Trophoblast cell (in vitro differentiated cells and primary cell): ENCODE measurements around the gene HRG.

Experiments
- DNase-seq, 2 donors: peaks; one replicate each; pipeline ENCODE4 v3.0.0-alpha.2; 2016
- H2AFZ ChIP-seq: 2 replicates; pipeline ENCODE4 v1.6.1; 2013; ENCODE audit warnings: low read length, moderate library complexity, mild to moderate bottlenecking; ENCODE audit not compliant: insufficient read depth, poor library complexity
- H2AK5ac ChIP-seq: 2 replicates; pipeline ENCODE4 v1.6.1; 2013; ENCODE audit warnings: mild to moderate bottlenecking, low read length
- H2BK120ac ChIP-seq: 2 replicates; pipeline ENCODE4 v1.6.1; 2013; ENCODE audit warnings: low read length, mild to moderate bottlenecking, moderate library complexity; ENCODE audit not compliant: insufficient read depth, poor library complexity
- H2BK12ac ChIP-seq: 2 replicates; pipeline ENCODE4 v1.6.1; 2013; ENCODE audit warnings: mild to moderate bottlenecking, low read length, moderate library complexity
- H2BK5ac ChIP-seq: 2 replicates; pipeline ENCODE4 v1.6.1; 2013; ENCODE audit warnings: low read length, low read depth, moderate library complexity, mild to moderate bottlenecking; ENCODE audit not compliant: poor library complexity
- H3K14ac ChIP-seq: 2 replicates; pipeline ENCODE4 v1.6.1; 2013; ENCODE audit warnings: mild to moderate bottlenecking, low read length
- H3K18ac ChIP-seq: 2 replicates; pipeline ENCODE4 v1.6.1; 2013; ENCODE audit warnings: mild to moderate bottlenecking, low read length
- H3K23ac ChIP-seq: 2 replicates; pipeline ENCODE4 v1.6.1; 2013; ENCODE audit warnings: low read length
- H3K27ac ChIP-seq: 2 replicates; pipeline ENCODE4 v1.5.1; 2013; ENCODE audit warnings: low read depth, mild to moderate bottlenecking, inconsistent platforms, low read length, moderate library complexity
- H3K27me3 ChIP-seq: 2 replicates; pipeline ENCODE4 v1.6.1; 2013; ENCODE audit warnings: inconsistent platforms, mild to moderate bottlenecking, low read length, moderate library complexity; ENCODE audit not compliant: insufficient read depth
- H3K36me3 ChIP-seq, 2 experiments: 1 replicate in 1 of 2; 2 replicates in 1 of 2; pipeline ENCODE4 v1.6.1; 2013; ENCODE audit warnings: low read length in 2 of 2, mild to moderate bottlenecking in 2 of 2, moderate library complexity in 1 of 2; ENCODE audit not compliant: insufficient read depth in 2 of 2, control insufficient read depth in 1 of 2
- H3K4ac ChIP-seq: 2 replicates; pipeline ENCODE4 v1.6.1; 2013; ENCODE audit warnings: low read depth, mild to moderate bottlenecking, low read length, moderate library complexity
- H3K4me1 ChIP-seq, 2 experiments: 1 replicate in 1 of 2; 2 replicates in 1 of 2; pipeline ENCODE4 v1.6.1; 2013; ENCODE audit warnings: low read length in 2 of 2, mild to moderate bottlenecking in 2 of 2, moderate library complexity in 1 of 2; ENCODE audit not compliant: insufficient read depth in 2 of 2, control insufficient read depth in 1 of 2
- H3K4me2 ChIP-seq: 2 replicates; pipeline ENCODE4 v1.6.1; 2013; ENCODE audit warnings: inconsistent platforms, mild to moderate bottlenecking, low read length, moderate library complexity
- H3K4me3 ChIP-seq: 2 replicates; pipeline ENCODE4 v1.5.1; 2013; ENCODE audit warnings: mild to moderate bottlenecking, low read depth, low read length, inconsistent platforms
- H3K79me1 ChIP-seq: one replicate; pipeline ENCODE4 v1.6.1; 2013; ENCODE audit warnings: low read length
- H3K79me2 ChIP-seq: 2 replicates; pipeline ENCODE4 v1.6.1; 2013; ENCODE audit warnings: low read length, mild to moderate bottlenecking; ENCODE audit not compliant: control insufficient read depth, insufficient read depth, poor library complexity
- H3K9ac ChIP-seq: 2 replicates; pipeline ENCODE4 v1.6.1; 2013; ENCODE audit warnings: mild to moderate bottlenecking, low read length
- H3K9me3 ChIP-seq: 2 replicates; pipeline ENCODE4 v1.6.1; 2013; ENCODE audit warnings: low read depth, mild to moderate bottlenecking, control low read depth, inconsistent platforms, low read length; ENCODE audit not compliant: insufficient read depth
- H4K12ac ChIP-seq: 2 replicates; pipeline ENCODE4 v1.6.1; 2013; ENCODE audit warnings: low read depth, mild to moderate bottlenecking, low read length, moderate library complexity
- H4K8ac ChIP-seq: 2 replicates; pipeline ENCODE4 v1.6.1; 2013; ENCODE audit warnings: low read depth, mild to moderate bottlenecking, low read length, moderate library complexity
- H4K91ac ChIP-seq: one replicate; pipeline ENCODE4 v1.6.1; 2013; ENCODE audit warnings: low read depth, mild to moderate bottlenecking, low read length, moderate library complexity
- WGBS: extraction: QIAGEN DNeasy Blood & Tissue Kit; methylation state at CpG from one replicate; pipeline ENCODE4 v1.1.7; 2013; ENCODE audit warnings: missing lambda C conversion rate; ENCODE audit not compliant: insufficient read length, insufficient coverage; ENCODE audit errors: extremely low coverage; 5-methylcytosine and 5-hydroxymethylcytosine counted together

The HRG gene

GRCh38 chr3:186639778-186640472 lies 25.9 kb upstream of the HRG start, which contains the start of gene FETUB:
Gene FETUB, plus strand, starts transcription at chr3:186640399. Its CDS starts 62 bp downstream, at chr3:186640461.
- DNase-seq = no peak
- H4K8ac ChIP-seq = no peak within 1 kb of the TSS
- no peak within 1 kb of the TSS for H3K9ac ChIP-seq
- H3K79me1 ChIP-seq = no peaks in the 10 kb centered on the region
- no peaks in the 10 kb centered on the region for H3K27me3 ChIP-seq
- H2BK5ac ChIP-seq = no peak within 1 kb of the TSS
- no peak within 1 kb of the TSS for H3K4me3 ChIP-seq
- no peak within 1 kb of the TSS for H2BK12ac ChIP-seq
- no peak within 1 kb of the TSS for H3K4ac ChIP-seq
- H3K18ac ChIP-seq = no peak within 1 kb of the TSS
- H3K79me2 ChIP-seq = no peaks in the 10 kb centered on the region
- WGBS = no CpG with 5 or more reads among the region's 1 CpG
- no peaks in the 10 kb centered on the region for H3K36me3 ChIP-seq
- H3K4me1 ChIP-seq = no peaks in the 10 kb centered on the region
- H3K23ac ChIP-seq = no peak within 1 kb of the TSS
- no peak within 1 kb of the TSS for H2AFZ ChIP-seq
- no peak within 1 kb of the TSS for H3K4me2 ChIP-seq
- no peaks in the 10 kb centered on the region for H3K9me3 ChIP-seq
- no peak within 1 kb of the TSS for H4K12ac ChIP-seq
- no peak within 1 kb of the TSS for H2BK120ac ChIP-seq
- H2AK5ac ChIP-seq = no peak within 1 kb of the TSS
- H4K91ac ChIP-seq = no peak within 1 kb of the TSS
- H3K14ac ChIP-seq = no peak within 1 kb of the TSS
- no peak within 1 kb of the TSS for H3K27ac ChIP-seq

- Histone ChIP-seq H2BK120ac (no peak overlapping the region), H3K4me2 (no peak overlapping the region), H3K27ac (no peak overlapping the region), H3K9me3 (no peaks in the 10 kb centered on the region), H3K18ac (no peak overlapping the region), H3K14ac (no peak overlapping the region), H2BK5ac (no peak overlapping the region), H3K9ac (no peak overlapping the region), H4K12ac (no peak overlapping the region), H3K4me3 (no peak overlapping the region), H3K27me3 (no peaks in the 10 kb centered on the region), H2BK12ac (no peak overlapping the region), H3K79me2 (no peaks in the 10 kb centered on the region), H4K91ac (no peak overlapping the region), H3K79me1 (no peaks in the 10 kb centered on the region), H3K4ac (no peak overlapping the region), H2AFZ (no peak overlapping the region), H4K8ac (no peak overlapping the region), H3K36me3 (no peaks in the 10 kb centered on the region), H2AK5ac (no peak overlapping the region), H3K4me1 (no peaks in the 10 kb centered on the region), H3K23ac (no peak overlapping the region)
- no CpG with 5 or more reads among the region's 9 CpGs for WGBS
- peak; percentile 91 to 95 for DNase-seq
These were observed 25.4 kb upstream of the HRG start for GRCh38 chr3:186640473-186640818.

GRCh38 chr3:186640929-186641328 lies 24.9 kb upstream of the HRG start:
- Histone ChIP-seq H3K4me3 (no peak overlapping the region), H3K14ac (no peak overlapping the region), H2BK5ac (no peak overlapping the region), H3K4ac (no peak overlapping the region), H2BK120ac (no peak overlapping the region), H2BK12ac (no peak overlapping the region), H3K79me1 (no peaks in the 10 kb centered on the region), H3K36me3 (no peaks in the 10 kb centered on the region), H3K4me2 (no peak overlapping the region), H2AFZ (no peak overlapping the region), H3K79me2 (no peaks in the 10 kb centered on the region), H2AK5ac (no peak overlapping the region), H4K12ac (no peak overlapping the region), H3K18ac (no peak overlapping the region), H3K9me3 (no peaks in the 10 kb centered on the region), H3K4me1 (no peaks in the 10 kb centered on the region), H4K8ac (no peak overlapping the region), H4K91ac (no peak overlapping the region), H3K23ac (no peak overlapping the region), H3K27ac (no peak overlapping the region), H3K27me3 (no peaks in the 10 kb centered on the region), H3K9ac (no peak overlapping the region)
- DNase-seq = no peak

GRCh38 chr3:186642014-186642413 lies 23.8 kb upstream of the HRG start:
- Histone ChIP-seq H4K8ac (no peak overlapping the region), H2AK5ac (no peak overlapping the region), H3K4me2 (no peak overlapping the region), H3K14ac (no peak overlapping the region), H3K4me1 (no peaks in the 10 kb centered on the region), H2BK5ac (no peak overlapping the region), H4K12ac (no peak overlapping the region), H3K18ac (no peak overlapping the region), H3K4me3 (no peak overlapping the region), H3K27ac (no peak overlapping the region), H2BK12ac (no peak overlapping the region), H3K79me1 (no peaks in the 10 kb centered on the region), H3K27me3 (no peaks in the 10 kb centered on the region), H4K91ac (no peak overlapping the region), H2AFZ (no peak overlapping the region), H3K4ac (no peak overlapping the region), H3K23ac (no peak overlapping the region), H3K9me3 (no peaks in the 10 kb centered on the region), H3K79me2 (no peaks in the 10 kb centered on the region), H3K9ac (no peak overlapping the region), H3K36me3 (no peaks in the 10 kb centered on the region), H2BK120ac (no peak overlapping the region)
- WGBS = no CpG with 5 or more reads among the region's 3 CpGs
- DNase-seq = no peak
